HepG2 (cell line): Measurements from ENCODE around the gene RAPGEF6.

Source experiments
- BHLHE40 ChIP-seq: IDR thresholded peaks from 2 replicates; pipeline ENCODE4 v1.6.1; 2011; ENCODE audit warnings: low read length, improper control_type of control experiment
- CHD2 ChIP-seq: IDR thresholded peaks from 2 replicates; pipeline ENCODE4 v1.6.1; 2011; ENCODE audit warnings: low read depth, low read length, improper control_type of control experiment
- ZEB1 ChIP-seq: IDR thresholded peaks from 2 replicates; pipeline ENCODE4 v1.6.1; 2012; ENCODE audit warnings: mild to moderate bottlenecking, low read depth, inconsistent platforms; ENCODE audit not compliant: insufficient replicate concordance
- TF ChIP-seq, protein P1 (sequence below): sonication (generic); formaldehyde crosslinking; IDR thresholded peaks from 2 replicates; pipeline ENCODE4 v1.5.0; 2020; ENCODE audit warnings: mild to moderate bottlenecking, missing genetic modification reagents, moderate library complexity
- TF ChIP-seq, protein P2 (sequence below): sonication (generic); formaldehyde crosslinking; IDR thresholded peaks from 2 replicates; pipeline ENCODE4 v1.4.0; 2020; ENCODE audit warnings: missing genetic modification reagents

- TF ChIP-seq, protein P1, sequence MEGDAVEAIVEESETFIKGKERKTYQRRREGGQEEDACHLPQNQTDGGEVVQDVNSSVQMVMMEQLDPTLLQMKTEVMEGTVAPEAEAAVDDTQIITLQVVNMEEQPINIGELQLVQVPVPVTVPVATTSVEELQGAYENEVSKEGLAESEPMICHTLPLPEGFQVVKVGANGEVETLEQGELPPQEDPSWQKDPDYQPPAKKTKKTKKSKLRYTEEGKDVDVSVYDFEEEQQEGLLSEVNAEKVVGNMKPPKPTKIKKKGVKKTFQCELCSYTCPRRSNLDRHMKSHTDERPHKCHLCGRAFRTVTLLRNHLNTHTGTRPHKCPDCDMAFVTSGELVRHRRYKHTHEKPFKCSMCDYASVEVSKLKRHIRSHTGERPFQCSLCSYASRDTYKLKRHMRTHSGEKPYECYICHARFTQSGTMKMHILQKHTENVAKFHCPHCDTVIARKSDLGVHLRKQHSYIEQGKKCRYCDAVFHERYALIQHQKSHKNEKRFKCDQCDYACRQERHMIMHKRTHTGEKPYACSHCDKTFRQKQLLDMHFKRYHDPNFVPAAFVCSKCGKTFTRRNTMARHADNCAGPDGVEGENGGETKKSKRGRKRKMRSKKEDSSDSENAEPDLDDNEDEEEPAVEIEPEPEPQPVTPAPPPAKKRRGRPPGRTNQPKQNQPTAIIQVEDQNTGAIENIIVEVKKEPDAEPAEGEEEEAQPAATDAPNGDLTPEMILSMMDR (CRISPR knock-in tag): no peak
- TF ChIP-seq ZEB1 (no peak), CHD2 (no peak), BHLHE40 (no peak)
- TF ChIP-seq, protein P2, sequence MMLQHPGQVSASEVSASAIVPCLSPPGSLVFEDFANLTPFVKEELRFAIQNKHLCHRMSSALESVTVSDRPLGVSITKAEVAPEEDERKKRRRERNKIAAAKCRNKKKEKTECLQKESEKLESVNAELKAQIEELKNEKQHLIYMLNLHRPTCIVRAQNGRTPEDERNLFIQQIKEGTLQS: no peak
Measured at GRCh38 chr5:131384173-131384572, 250.9 kb downstream of the RAPGEF6 start.
